UCSD-AML1 (cell line): ENCODE results near the gene ARL1.
"Not testable (repeated sequence)": the region's sequence is repeated elsewhere in the genome, so short reads cannot be mapped to it uniquely, and the experiment has no call there.

Source experiments
- DNase-seq: peaks from one replicate; lab custom pipeline; 2025; ENCODE audit not compliant: unreplicated experiment; lab: John Stamatoyannopoulos, UW

Gene ARL1

GRCh38 chr12:101407436-101408345 is at the start of gene ARL1:
Gene ARL1 (minus strand): TSS chr12:101407772. CDS start chr12:101407645, 127 bp downstream.
- DNase-seq: peak; percentile 86

- peak; percentile 33 for DNase-seq
These were observed 48.1 kb upstream of the ARL1 start for GRCh38 chr12:101455685-101456084.

GRCh38 chr12:101441461-101442224 is 34.1 kb upstream of the ARL1 start:
- DNase-seq: no peak

- no peak for DNase-seq
These were observed 31.7 kb upstream of the ARL1 start for GRCh38 chr12:101439236-101439635.

GRCh38 chr12:101436136-101436535 is 28.6 kb upstream of the ARL1 start:
- no peak for DNase-seq

- no peak for DNase-seq
These were observed 22.9 kb upstream of the ARL1 start for GRCh38 chr12:101430456-101430855.

GRCh38 chr12:101424620-101425019 is 17.0 kb upstream of the ARL1 start:
- no peak for DNase-seq

GRCh38 chr12:101422066-101422465 is 14.5 kb upstream of the ARL1 start:
- DNase-seq: not testable (repeated sequence)

GRCh38 chr12:101415228-101415627 is 7.7 kb upstream of the ARL1 start:
- no peak for DNase-seq

GRCh38 chr12:101414533-101415119 is 7.1 kb upstream of the ARL1 start:
- no peak for DNase-seq

- DNase-seq: not testable (repeated sequence)
These were observed 2.6 kb upstream of the ARL1 start for GRCh38 chr12:101410169-101410568.

- DNase-seq: no peak
These were observed 530 bp downstream of the ARL1 start for GRCh38 chr12:101407049-101407435.

- DNase-seq: not testable (repeated sequence)
These were observed 16.4 kb downstream of the ARL1 start for GRCh38 chr12:101391181-101391580.

GRCh38 chr12:101379149-101379548 is 28.4 kb downstream of the ARL1 start:
- no peak for DNase-seq

- no peak for DNase-seq
These were observed 32.0 kb downstream of the ARL1 start for GRCh38 chr12:101375573-101375972.

GRCh38 chr12:101372431-101372830 is 35.1 kb downstream of the ARL1 start:
- DNase-seq: no peak

- no peak for DNase-seq
These were observed 39.6 kb downstream of the ARL1 start for GRCh38 chr12:101368016-101368415.

GRCh38 chr12:101361455-101361854 is 46.1 kb downstream of the ARL1 start:
- no peak for DNase-seq

- DNase-seq: no peak
These were observed 50.8 kb downstream of the ARL1 start for GRCh38 chr12:101356794-101357193.

GRCh38 chr12:101351682-101352081 is 55.9 kb downstream of the ARL1 start:
- DNase-seq: no peak

- no peak for DNase-seq
These were observed 63.7 kb downstream of the ARL1 start for GRCh38 chr12:101343893-101344292.
